H1 (cell line): ENCODE measurements around the gene ZFAND6.

Source experiments
- EZH2 ChIP-seq: fragments of 200-600 bp; sonication (generic); IDR thresholded peaks from 2 replicates; pipeline ENCODE4 v1.7.1; 2012; ENCODE audit warnings: low read depth, mild to moderate bottlenecking, moderate library complexity, low read length, inconsistent platforms; ENCODE audit not compliant: severe bottlenecking
- NRF1 ChIP-seq: IDR thresholded peaks from 2 replicates; pipeline ENCODE4 v1.6.1; 2011; ENCODE audit warnings: mild to moderate bottlenecking, low read depth, low read length, improper control_type of control experiment
- POLR2A ChIP-seq, 2 experiments: IDR thresholded peaks; 1 replicate in 1 of 2; 2 replicates in 1 of 2; pipeline ENCODE4 v1.6.1; 2011; ENCODE audit warnings: low read depth in 2 of 2, low read length in 2 of 2, mild to moderate bottlenecking in 2 of 2; ENCODE audit errors: control extremely low read depth in 1 of 2
- POLR2AphosphoS5 ChIP-seq: IDR thresholded peaks from 2 replicates; pipeline ENCODE4 v1.6.1; 2011; ENCODE audit warnings: low read depth, low read length
- RBBP5 ChIP-seq: IDR thresholded peaks from 2 replicates; pipeline ENCODE4 v1.7.1; 2012; ENCODE audit warnings: low read depth, mild to moderate bottlenecking, inconsistent platforms, low read length, moderate library complexity, borderline replicate concordance
- USF2 ChIP-seq: IDR thresholded peaks from 2 replicates; pipeline ENCODE4 v1.6.1; 2011; ENCODE audit warnings: low read length, improper control_type of control experiment
- TF ChIP-seq, protein P1 (sequence below), 3 experiments: IDR thresholded peaks; 1 replicate in 2 of 3; 2 replicates in 1 of 3; pipeline versions ENCODE4 v1.5.1 to v1.6.1; 2011; ENCODE audit warnings: low read length in 3 of 3, mild to moderate bottlenecking in 3 of 3, inconsistent platforms in 2 of 3, low read depth in 1 of 3, moderate library complexity in 1 of 3; ENCODE audit not compliant: insufficient read depth in 1 of 3; ENCODE audit errors: control extremely low read depth in 1 of 3

- TF ChIP-seq POLR2A (IDR thresholded peaks at IDR 0.05; ENCODE audit: control extremely low read depth in 1 of 2, low read depth in 2 of 2, low read length in 2 of 2) (no peak), USF2 (no peak), POLR2AphosphoS5 (no peak), NRF1 (no peak), RBBP5 (no peak), EZH2 (no peak)
- TF ChIP-seq, protein P1, sequence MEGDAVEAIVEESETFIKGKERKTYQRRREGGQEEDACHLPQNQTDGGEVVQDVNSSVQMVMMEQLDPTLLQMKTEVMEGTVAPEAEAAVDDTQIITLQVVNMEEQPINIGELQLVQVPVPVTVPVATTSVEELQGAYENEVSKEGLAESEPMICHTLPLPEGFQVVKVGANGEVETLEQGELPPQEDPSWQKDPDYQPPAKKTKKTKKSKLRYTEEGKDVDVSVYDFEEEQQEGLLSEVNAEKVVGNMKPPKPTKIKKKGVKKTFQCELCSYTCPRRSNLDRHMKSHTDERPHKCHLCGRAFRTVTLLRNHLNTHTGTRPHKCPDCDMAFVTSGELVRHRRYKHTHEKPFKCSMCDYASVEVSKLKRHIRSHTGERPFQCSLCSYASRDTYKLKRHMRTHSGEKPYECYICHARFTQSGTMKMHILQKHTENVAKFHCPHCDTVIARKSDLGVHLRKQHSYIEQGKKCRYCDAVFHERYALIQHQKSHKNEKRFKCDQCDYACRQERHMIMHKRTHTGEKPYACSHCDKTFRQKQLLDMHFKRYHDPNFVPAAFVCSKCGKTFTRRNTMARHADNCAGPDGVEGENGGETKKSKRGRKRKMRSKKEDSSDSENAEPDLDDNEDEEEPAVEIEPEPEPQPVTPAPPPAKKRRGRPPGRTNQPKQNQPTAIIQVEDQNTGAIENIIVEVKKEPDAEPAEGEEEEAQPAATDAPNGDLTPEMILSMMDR (IDR thresholded peaks at IDR 0.05; ENCODE audit: control extremely low read depth in 1 of 3, insufficient read depth in 1 of 3, low read depth in 1 of 3, low read length in 3 of 3): no peak
These were observed 38.7 kb upstream of the ZFAND6 start for GRCh38 chr15:80020731-80021130.
